Measurements from ENCODE around the gene RAB35.

GRCh38 chr12:120103371-120103770, 13.2 kb downstream of the RAB35 start:
- TF ChIP-seq CTCF (conservative IDR thresholded peaks at IDR 0.05; ENCODE audit: low read depth in 2 of 2), result no peak
- no peak for TF ChIP-seq POLR2AphosphoS5 (IDR thresholded peaks at IDR 0.05; ENCODE audit: low read depth)
- TF ChIP-seq EZH2 (IDR thresholded peaks at IDR 0.05; ENCODE audit: low read depth, unreplicated experiment), result no peak
- no peak for TF ChIP-seq REST (IDR thresholded peaks at IDR 0.05; ENCODE audit: unreplicated experiment)
- TF ChIP-seq CREB1 (CRISPR knock-in tag; IDR thresholded peaks at IDR 0.05; ENCODE audit: low read depth), result no peak
- TF ChIP-seq ZNF462 (CRISPR knock-in tag; IDR thresholded peaks at IDR 0.05), result no peak
- TF ChIP-seq EZH2phosphoT487 (IDR thresholded peaks at IDR 0.05; ENCODE audit: unreplicated experiment), result no peak

Data from GM23338 (cell line).